CD14-positive monocyte (primary cell): ENCODE data around the gene CEP126. TPM values are rescaled to one million over a fixed set of nuclear protein-coding genes. Genes with fewer than 3 reads are reported as not detected.

ENCODE experiments used
- DNase-seq, 3 donors: peaks; one replicate each; pipeline ENCODE4 v3.0.0-alpha.2; 2011 to 2022
- H2AFZ ChIP-seq: 2 replicates; pipeline ENCODE4 v1.6.0; 2012; ENCODE audit warnings: mild to moderate bottlenecking, low read depth, low read length, inconsistent platforms; ENCODE audit not compliant: insufficient read depth, poor library complexity, severe bottlenecking
- H3K27ac ChIP-seq, 2 donors: 1 replicate in 1 of 2; 2 replicates in 1 of 2; pipeline ENCODE4 v1.5.1; 2012 to 2013; ENCODE audit warnings: low read length in 2 of 2, control low read depth in 1 of 2, inconsistent platforms in 1 of 2, low read depth in 1 of 2, mild to moderate bottlenecking in 1 of 2
- H3K27me3 ChIP-seq, 2 donors: one replicate each; pipeline versions ENCODE4 v1.6.0 to v1.6.1; 2011 to 2013; ENCODE audit warnings: low read length in 2 of 2; ENCODE audit not compliant: control insufficient read depth in 2 of 2, insufficient read depth in 2 of 2
- H3K36me3 ChIP-seq, 2 donors: replicated peaks in 1 of 2; 1 replicate in 1 of 2; 2 replicates in 1 of 2; pipeline versions ENCODE4 v1.5.1 to v1.6.1; 2012 to 2013; ENCODE audit warnings: low read length in 2 of 2, control low read depth in 1 of 2, inconsistent platforms in 1 of 2, mild to moderate bottlenecking in 1 of 2; ENCODE audit not compliant: insufficient read depth in 2 of 2, control insufficient read depth in 1 of 2
- H3K4me1 ChIP-seq, 2 donors: 1 replicate in 1 of 2; 2 replicates in 1 of 2; pipeline versions ENCODE4 v1.5.1 to v1.6.1; 2012 to 2013; ENCODE audit warnings: low read length in 2 of 2, control low read depth in 1 of 2, inconsistent platforms in 1 of 2, mild to moderate bottlenecking in 1 of 2, moderate library complexity in 1 of 2; ENCODE audit not compliant: insufficient read depth in 2 of 2, control insufficient read depth in 1 of 2
- H3K4me2 ChIP-seq: replicated peaks from 2 replicates; pipeline ENCODE3; 2012; ENCODE audit warnings: low read length, moderate library complexity, mild to moderate bottlenecking; ENCODE audit not compliant: poor library complexity, severe bottlenecking; ENCODE audit errors: extremely low read depth
- H3K4me3 ChIP-seq, 3 experiments: fragments of 200-600 bp in 1 of 3; sonication (generic) in 1 of 3; replicated peaks in 1 of 3; 1 replicate in 2 of 3; 2 replicates in 1 of 3; pipeline ENCODE4 v1.5.1; 2011 to 2013; ENCODE audit warnings: low read length in 3 of 3, mild to moderate bottlenecking in 3 of 3, control low read depth in 2 of 3, low read depth in 2 of 3, inconsistent platforms in 1 of 3, moderate library complexity in 1 of 3
- H3K79me2 ChIP-seq: 2 replicates; pipeline ENCODE4 v1.6.0; 2012; ENCODE audit warnings: mild to moderate bottlenecking, control low read depth, inconsistent platforms, low read length, moderate library complexity; ENCODE audit not compliant: insufficient read depth
- H3K9ac ChIP-seq: 2 replicates; pipeline ENCODE4 v1.6.0; 2017; ENCODE audit warnings: low read length, mild to moderate bottlenecking; ENCODE audit not compliant: insufficient read depth, poor library complexity, severe bottlenecking
- H3K9me3 ChIP-seq, 2 donors: replicated peaks in 1 of 2; 1 replicate in 1 of 2; 2 replicates in 1 of 2; pipeline versions ENCODE4 v1.5.1 to v1.6.1; 2012 to 2013; ENCODE audit warnings: low read length in 2 of 2, control low read depth in 1 of 2; ENCODE audit not compliant: control insufficient read depth in 1 of 2, insufficient read depth in 1 of 2
- H4K20me1 ChIP-seq: 2 replicates; pipeline ENCODE4 v1.6.0; 2012; ENCODE audit warnings: mild to moderate bottlenecking, low read length, control low read depth, moderate library complexity; ENCODE audit not compliant: insufficient read depth
- H3K27ac Mint-ChIP-seq, 7 donors: one replicate each; pipeline ENCODE4 v1.8.0; 2020; ENCODE audit warnings: mild to moderate bottlenecking in 7 of 7, mixed read lengths in 7 of 7, moderate library complexity in 6 of 7, inconsistent platforms in 2 of 7
- H3K27me3 Mint-ChIP-seq, 3 donors: one replicate each; pipeline ENCODE4 v1.8.0; 2021 to 2022; ENCODE audit warnings: low read depth in 3 of 3, mild to moderate bottlenecking in 3 of 3, mixed read lengths in 3 of 3, moderate library complexity in 3 of 3, inconsistent platforms in 1 of 3
- H3K36me3 Mint-ChIP-seq, 2 donors: one replicate each; pipeline ENCODE4 v1.8.0; 2020; ENCODE audit warnings: mixed read lengths in 2 of 2, inconsistent platforms in 1 of 2, mild to moderate bottlenecking in 1 of 2
- H3K4me1 Mint-ChIP-seq: one replicate; pipeline ENCODE4 v1.8.0; 2020; ENCODE audit warnings: mild to moderate bottlenecking, mixed read lengths
- H3K4me3 Mint-ChIP-seq, 2 donors: one replicate each; pipeline ENCODE4 v1.8.0; 2020; ENCODE audit warnings: mild to moderate bottlenecking in 2 of 2, mixed read lengths in 2 of 2, moderate library complexity in 1 of 2
- H3K9me3 Mint-ChIP-seq, 7 donors: one replicate each; pipeline ENCODE4 v1.8.0; 2020 to 2022; ENCODE audit warnings: mixed read lengths in 7 of 7, mild to moderate bottlenecking in 6 of 7, moderate library complexity in 6 of 7, inconsistent platforms in 2 of 7
- WGBS: methylation state at CpG from one replicate; pipeline ENCODE4 v1.1.5; 2013; ENCODE audit warnings: missing lambda C conversion rate; ENCODE audit not compliant: insufficient coverage; 5-methylcytosine and 5-hydroxymethylcytosine counted together
- intact Hi-C, 2 donors: fragments of 100-400 bp; cut with micrococcal nuclease; formaldehyde crosslinking; loops; one replicate each; pipeline versions ENCODE4 v1.15.0 to v1.15.1; 2023
- polyA plus RNA-seq, 3 donors: library from polyadenylated mRNA; depleted of rRNA in 1 of 3; unstranded in 2 of 3; stranded (reverse) in 1 of 3; fragments of 300-500 nt in 2 of 3; fragments of >200 nt in 1 of 3; fragmentation: Illumina TruSeq in 2 of 3; gene quantifications; 1 replicate in 2 of 3; 2 replicates in 1 of 3; pipeline ENCODE4 v1.2.3, GENCODE V29; 2012 to 2021
- TF ChIP-seq, protein P1 (sequence below): fragments of 200-600 bp; IDR thresholded peaks from one replicate; pipeline ENCODE4 v1.8.0; 2022; ENCODE audit warnings: antibody characterized with exemption, mild to moderate bottlenecking

CEP126 gene
- polyA plus RNA-seq, 3 donors: 0.02 to 0.52 TPM; not detected in 1

GRCh38 chr11:101880222-101880621 is 34.6 kb upstream of the CEP126 start:
- Histone ChIP-seq H3K4me3 (no peak overlapping the region), H3K79me2 (no peaks in the 10 kb centered on the region), H3K4me2 (no peak overlapping the region), H2AFZ (no peak overlapping the region), H3K27me3 (no peaks in the 10 kb centered on the region), H3K9me3 (no peaks in the 10 kb centered on the region), H3K4me1 (no peaks in the 10 kb centered on the region), H3K27ac (no peak overlapping the region), H4K20me1 (no peaks in the 10 kb centered on the region), H3K36me3 (no peaks in the 10 kb centered on the region), H3K9ac (no peak overlapping the region)
- no peaks in the 10 kb centered on the region for H3K4me1 Mint-ChIP-seq
- intact Hi-C loops: no loop called here
- TF ChIP-seq, protein P1, sequence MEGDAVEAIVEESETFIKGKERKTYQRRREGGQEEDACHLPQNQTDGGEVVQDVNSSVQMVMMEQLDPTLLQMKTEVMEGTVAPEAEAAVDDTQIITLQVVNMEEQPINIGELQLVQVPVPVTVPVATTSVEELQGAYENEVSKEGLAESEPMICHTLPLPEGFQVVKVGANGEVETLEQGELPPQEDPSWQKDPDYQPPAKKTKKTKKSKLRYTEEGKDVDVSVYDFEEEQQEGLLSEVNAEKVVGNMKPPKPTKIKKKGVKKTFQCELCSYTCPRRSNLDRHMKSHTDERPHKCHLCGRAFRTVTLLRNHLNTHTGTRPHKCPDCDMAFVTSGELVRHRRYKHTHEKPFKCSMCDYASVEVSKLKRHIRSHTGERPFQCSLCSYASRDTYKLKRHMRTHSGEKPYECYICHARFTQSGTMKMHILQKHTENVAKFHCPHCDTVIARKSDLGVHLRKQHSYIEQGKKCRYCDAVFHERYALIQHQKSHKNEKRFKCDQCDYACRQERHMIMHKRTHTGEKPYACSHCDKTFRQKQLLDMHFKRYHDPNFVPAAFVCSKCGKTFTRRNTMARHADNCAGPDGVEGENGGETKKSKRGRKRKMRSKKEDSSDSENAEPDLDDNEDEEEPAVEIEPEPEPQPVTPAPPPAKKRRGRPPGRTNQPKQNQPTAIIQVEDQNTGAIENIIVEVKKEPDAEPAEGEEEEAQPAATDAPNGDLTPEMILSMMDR: peak; percentile 8
- DNase-seq: no peak
- H3K27me3 Mint-ChIP-seq: peaks cover 2 to 6% (median 5%) of the 10 kb centered on the region in 3 donors
- H3K27ac Mint-ChIP-seq: no peak overlapping the region
- H3K36me3 Mint-ChIP-seq: no peaks in the 10 kb centered on the region
- H3K9me3 Mint-ChIP-seq: peaks cover 0 to under 1% (median 0%) of the 10 kb centered on the region in 7 donors
- WGBS: 85% methylated on average over 2 of the region's 4 CpGs
- no peak overlapping the region for H3K4me3 Mint-ChIP-seq

GRCh38 chr11:101881586-101881985 is 33.2 kb upstream of the CEP126 start:
- H3K9me3 Mint-ChIP-seq: no peaks in the 10 kb centered on the region
- no peaks in the 10 kb centered on the region for H3K9me3 ChIP-seq
- TF ChIP-seq, protein P1: no peak
- H3K36me3 Mint-ChIP-seq: no peaks in the 10 kb centered on the region
- H3K4me1 Mint-ChIP-seq: no peaks in the 10 kb centered on the region
- H4K20me1 ChIP-seq: no peaks in the 10 kb centered on the region
- 90% methylated on average over 2 of the region's 2 CpGs for WGBS
- no peak overlapping the region for H3K4me3 Mint-ChIP-seq
- no peak for DNase-seq
- H3K4me3 ChIP-seq: no peak overlapping the region
- H3K4me2 ChIP-seq: no peak overlapping the region
- no peaks in the 10 kb centered on the region for H3K79me2 ChIP-seq
- no peak overlapping the region for H3K9ac ChIP-seq
- H3K27me3 ChIP-seq: no peaks in the 10 kb centered on the region
- no peaks in the 10 kb centered on the region for H3K36me3 ChIP-seq
- no peaks in the 10 kb centered on the region for H3K4me1 ChIP-seq
- peaks cover 0 to 6% (median 5%) of the 10 kb centered on the region in 3 donors for H3K27me3 Mint-ChIP-seq
- H3K27ac ChIP-seq: no peak overlapping the region
- H3K27ac Mint-ChIP-seq: no peak overlapping the region
- H2AFZ ChIP-seq: no peak overlapping the region
- intact Hi-C loops: no loop called here
